ENCODE data around the gene DEDD. TPM values are rescaled to one million over a fixed set of nuclear protein-coding genes. Genes with fewer than 3 reads are reported as not detected.
A peak's percentile ranks its signal among the peaks of the same experiment; 100 is the strongest.

The DEDD gene
- total RNA-seq, 1 donor from 2014 or later: 34.6 TPM

DNA sequence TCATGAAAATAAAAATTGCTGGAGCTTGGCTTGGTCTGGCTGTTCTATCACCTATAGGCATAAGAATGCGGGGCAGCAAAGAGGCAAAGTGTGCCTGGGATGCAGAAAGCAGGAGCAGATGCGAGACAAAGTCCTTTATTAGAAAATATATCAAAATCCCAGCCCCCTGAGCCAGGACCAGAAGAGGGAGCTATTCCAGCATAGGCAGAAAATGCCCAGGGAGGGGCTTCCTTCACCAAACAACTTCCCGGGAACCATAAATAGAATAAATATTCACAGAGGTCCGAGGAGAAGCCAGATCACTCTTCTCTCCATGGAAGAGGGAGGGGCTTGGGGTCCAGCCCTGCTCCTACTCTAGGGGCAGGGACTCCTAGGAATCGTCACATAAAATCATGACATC lies 38.7 kb upstream of the DEDD start:
- no peak overlapping the region for H3K4me3 Mint-ChIP-seq (ENCODE audit: unreplicated experiment)
- peaks cover 7% of the 10 kb centered on the region for H3K36me3 Mint-ChIP-seq (ENCODE audit: unreplicated experiment)
- H3K4me1 Mint-ChIP-seq (ENCODE audit: low read depth, unreplicated experiment): peaks cover 4% of the 10 kb centered on the region
- peaks cover 8% of the 10 kb centered on the region for H3K27me3 Mint-ChIP-seq (ENCODE audit: unreplicated experiment)
- H3K9me3 Mint-ChIP-seq (ENCODE audit: unreplicated experiment): peaks cover 8% of the 10 kb centered on the region
- no peak for DNase-seq
- H3K27ac Mint-ChIP-seq (ENCODE audit: unreplicated experiment): no peak overlapping the region
- TF ChIP-seq, protein P1, sequence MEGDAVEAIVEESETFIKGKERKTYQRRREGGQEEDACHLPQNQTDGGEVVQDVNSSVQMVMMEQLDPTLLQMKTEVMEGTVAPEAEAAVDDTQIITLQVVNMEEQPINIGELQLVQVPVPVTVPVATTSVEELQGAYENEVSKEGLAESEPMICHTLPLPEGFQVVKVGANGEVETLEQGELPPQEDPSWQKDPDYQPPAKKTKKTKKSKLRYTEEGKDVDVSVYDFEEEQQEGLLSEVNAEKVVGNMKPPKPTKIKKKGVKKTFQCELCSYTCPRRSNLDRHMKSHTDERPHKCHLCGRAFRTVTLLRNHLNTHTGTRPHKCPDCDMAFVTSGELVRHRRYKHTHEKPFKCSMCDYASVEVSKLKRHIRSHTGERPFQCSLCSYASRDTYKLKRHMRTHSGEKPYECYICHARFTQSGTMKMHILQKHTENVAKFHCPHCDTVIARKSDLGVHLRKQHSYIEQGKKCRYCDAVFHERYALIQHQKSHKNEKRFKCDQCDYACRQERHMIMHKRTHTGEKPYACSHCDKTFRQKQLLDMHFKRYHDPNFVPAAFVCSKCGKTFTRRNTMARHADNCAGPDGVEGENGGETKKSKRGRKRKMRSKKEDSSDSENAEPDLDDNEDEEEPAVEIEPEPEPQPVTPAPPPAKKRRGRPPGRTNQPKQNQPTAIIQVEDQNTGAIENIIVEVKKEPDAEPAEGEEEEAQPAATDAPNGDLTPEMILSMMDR (IDR thresholded peaks at IDR 0.05; ENCODE audit: partially characterized antibody, unreplicated experiment): no peak

DNA sequence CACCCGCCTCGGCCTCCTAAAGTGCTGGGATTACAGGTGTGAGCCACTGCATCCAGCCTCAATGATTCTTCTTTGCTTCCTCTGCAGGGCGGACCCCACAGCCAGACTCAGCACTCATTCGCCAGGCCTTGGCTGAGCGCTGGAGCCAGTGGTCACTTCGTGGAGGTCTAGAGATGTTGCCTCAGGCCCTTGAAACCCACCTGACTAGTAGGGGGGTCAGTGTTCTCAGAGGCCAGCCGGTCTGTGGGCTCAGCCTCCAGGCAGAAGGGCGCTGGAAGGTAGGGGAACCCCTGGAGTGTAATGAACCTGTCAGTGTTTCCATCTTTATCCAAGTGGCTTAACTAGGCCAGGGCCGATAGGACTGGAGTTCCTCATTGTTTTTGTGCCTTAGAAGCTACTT lies 36.4 kb upstream of the DEDD start:
- H3K27me3 Mint-ChIP-seq (ENCODE audit: unreplicated experiment): peaks cover 12% of the 10 kb centered on the region
- H3K4me3 Mint-ChIP-seq (ENCODE audit: unreplicated experiment): no peak overlapping the region
- no peak for DNase-seq
- peaks cover 10% of the 10 kb centered on the region for H3K4me1 Mint-ChIP-seq (ENCODE audit: low read depth, unreplicated experiment)
- TF ChIP-seq, protein P1 (IDR thresholded peaks at IDR 0.05; ENCODE audit: partially characterized antibody, unreplicated experiment): no peak
- peaks cover 8% of the 10 kb centered on the region for H3K9me3 Mint-ChIP-seq (ENCODE audit: unreplicated experiment)
- no peak overlapping the region for H3K27ac Mint-ChIP-seq (ENCODE audit: unreplicated experiment)
- H3K36me3 Mint-ChIP-seq (ENCODE audit: unreplicated experiment): peaks cover 7% of the 10 kb centered on the region

DNA sequence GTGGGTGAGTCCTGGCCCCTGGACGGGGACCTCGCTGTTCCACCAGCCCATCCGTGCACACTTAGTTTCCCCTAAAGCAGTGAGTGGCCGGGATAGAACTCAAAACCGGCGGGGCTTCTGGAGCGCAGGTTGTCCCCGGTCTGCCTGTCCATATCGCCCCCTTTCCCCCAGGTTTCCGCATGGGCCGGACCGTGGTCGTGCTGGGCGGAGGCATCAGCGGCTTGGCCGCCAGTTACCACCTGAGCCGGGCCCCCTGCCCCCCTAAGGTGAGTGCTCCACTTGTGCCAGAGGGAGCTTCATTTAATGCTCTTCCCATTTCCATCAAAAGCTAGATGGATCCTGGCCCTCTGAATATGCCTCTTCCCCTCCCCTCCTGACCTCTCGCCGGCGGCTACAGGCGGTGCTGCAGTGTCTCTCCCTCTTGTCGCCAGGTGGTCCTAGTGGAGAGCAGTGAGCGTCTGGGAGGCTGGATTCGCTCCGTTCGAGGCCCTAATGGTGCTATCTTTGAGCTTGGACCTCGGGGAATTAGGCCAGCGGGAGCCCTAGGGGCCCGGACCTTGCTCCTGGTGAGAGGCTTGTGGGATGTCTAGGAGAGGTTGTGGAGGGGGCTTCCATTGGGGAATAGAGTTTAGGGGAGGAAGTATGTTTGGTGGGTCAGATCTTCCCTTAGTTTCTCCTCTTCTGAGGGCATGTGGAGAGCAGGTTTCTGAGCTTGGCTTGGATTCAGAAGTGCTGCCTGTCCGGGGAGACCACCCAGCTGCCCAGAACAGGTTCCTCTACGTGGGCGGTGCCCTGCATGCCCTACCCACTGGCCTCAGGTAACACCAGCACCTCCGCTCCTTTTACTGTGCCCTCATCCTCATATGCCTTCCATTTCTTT lies 34.4 kb upstream of the DEDD start:
- peak overlapping the region; percentile 94 for H3K27ac Mint-ChIP-seq (ENCODE audit: unreplicated experiment)
- TF ChIP-seq, protein P1 (IDR thresholded peaks at IDR 0.05; ENCODE audit: partially characterized antibody, unreplicated experiment): no peak
- peak overlapping the region; percentile 90 for H3K4me3 Mint-ChIP-seq (ENCODE audit: unreplicated experiment)
- H3K9me3 Mint-ChIP-seq (ENCODE audit: unreplicated experiment): peaks cover 8% of the 10 kb centered on the region
- no peaks in the 10 kb centered on the region for H3K36me3 Mint-ChIP-seq (ENCODE audit: unreplicated experiment)
- peaks cover 10% of the 10 kb centered on the region for H3K4me1 Mint-ChIP-seq (ENCODE audit: low read depth, unreplicated experiment)
- H3K27me3 Mint-ChIP-seq (ENCODE audit: unreplicated experiment): peaks cover 10% of the 10 kb centered on the region
- DNase-seq: peak; percentile 58

DNA sequence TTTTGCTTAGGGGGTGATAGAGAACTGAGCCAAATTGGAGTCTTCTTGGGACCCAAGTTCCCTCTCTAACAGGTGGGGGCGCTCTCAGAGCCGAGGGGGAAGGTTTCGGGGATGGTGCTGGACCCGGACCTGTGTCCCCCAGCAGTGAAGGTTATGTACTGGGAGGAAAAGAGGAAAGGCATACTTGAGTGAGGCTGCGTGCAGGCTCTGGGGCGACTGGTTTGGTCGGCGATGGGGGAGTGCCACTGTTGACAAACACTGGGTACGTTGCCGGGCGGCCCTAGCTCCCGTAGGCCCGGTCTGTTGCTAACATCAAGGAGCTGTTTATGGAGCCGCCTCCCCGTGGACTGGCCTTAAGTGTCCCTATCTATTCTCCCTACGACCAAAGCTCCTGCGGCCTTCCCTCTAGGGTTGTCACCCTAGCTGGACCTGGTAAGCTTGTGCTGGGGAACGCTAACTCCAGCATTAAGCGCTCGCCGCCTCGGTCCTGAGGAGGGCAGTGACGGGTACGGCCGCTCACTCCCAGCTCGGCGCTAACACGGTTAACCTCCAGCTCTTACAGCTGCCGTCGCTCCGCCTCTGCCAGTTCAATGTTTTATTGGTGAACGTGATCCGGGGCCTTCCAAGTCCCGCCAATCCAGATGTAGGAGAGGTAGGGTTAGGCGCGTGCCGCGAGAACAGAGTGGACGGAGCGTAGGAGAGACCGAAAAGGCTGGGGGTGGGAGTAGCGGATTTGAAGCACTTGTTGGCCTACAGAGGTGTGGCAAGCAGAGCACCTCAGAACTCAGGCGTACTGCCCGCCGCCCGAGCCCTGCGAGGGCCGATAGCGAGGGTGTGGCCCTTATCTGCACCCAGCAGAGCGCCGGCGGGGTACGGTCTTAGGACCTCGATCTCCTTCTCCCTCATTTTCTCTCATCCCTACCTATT lies 33.5 kb upstream of the DEDD start, which contains the start of gene PPOX:
PPOX (plus strand) TSS at position 685 of the 927 bp plus-strand sequence. CDS start 422 bp downstream, outside the sequence.
- Mint-ChIP-seq H3K27me3 (ENCODE audit: unreplicated experiment) (peaks cover 10% of the 10 kb centered on the region), H3K36me3 (ENCODE audit: unreplicated experiment) (no peaks in the 10 kb centered on the region), H3K27ac (ENCODE audit: unreplicated experiment) (peak within 1 kb of the TSS; percentile 94)

More for the DNA sequence above, 33.5 kb upstream of the DEDD start, which contains the start of gene PPOX:
- peak within 1 kb of the TSS; percentile 90 for H3K4me3 Mint-ChIP-seq (ENCODE audit: unreplicated experiment)
- H3K9me3 Mint-ChIP-seq (ENCODE audit: unreplicated experiment): peaks cover 8% of the 10 kb centered on the region
- H3K4me1 Mint-ChIP-seq (ENCODE audit: low read depth, unreplicated experiment): peaks cover 13% of the 10 kb centered on the region
- TF ChIP-seq, protein P1 (IDR thresholded peaks at IDR 0.05; ENCODE audit: partially characterized antibody, unreplicated experiment): peak; percentile 43
- DNase-seq: peak; percentile 92
